GM12878 (cell line): Measurements from ENCODE around the gene CDYL.

Source experiments
- CTCF ChIP-seq, 3 experiments: IDR thresholded peaks in 2 of 3; conservative IDR thresholded peaks in 1 of 3; 2 replicates each; pipeline ENCODE4 v1.5.1; 2011; ENCODE audit warnings: low read depth in 3 of 3, low read length in 3 of 3, mild to moderate bottlenecking in 3 of 3, control low read depth in 2 of 3, moderate library complexity in 2 of 3, inconsistent platforms in 1 of 3, mixed read lengths in 1 of 3; ENCODE audit not compliant: control insufficient read depth in 2 of 3, insufficient read depth in 1 of 3; ENCODE audit errors: extremely low read depth in 1 of 3
- POLR2A ChIP-seq: IDR thresholded peaks from 2 replicates; pipeline ENCODE4 v1.6.1; 2011; ENCODE audit warnings: low read depth, mild to moderate bottlenecking, low read length
- ZNF592 ChIP-seq: fragments of 450-650 bp; IDR thresholded peaks from 2 replicates; pipeline ENCODE4 v1.6.1; 2017; ENCODE audit warnings: mild to moderate bottlenecking, moderate library complexity

- TF ChIP-seq CTCF (IDR thresholded peaks at IDR 0.05 in 2 of 3, conservative IDR thresholded peaks at IDR 0.05 in 1 of 3; ENCODE audit: control insufficient read depth in 2 of 3, extremely low read depth in 1 of 3, insufficient read depth in 1 of 3, low read depth in 3 of 3, low read length in 3 of 3) = no peak
- TF ChIP-seq POLR2A = no peak
- no peak for TF ChIP-seq ZNF592
Observed at GRCh38 chr6:4987432-4987831, 211.2 kb downstream of the CDYL start.
